ENCODE measurements around the gene LARGE1.

The LARGE1 gene

DNA sequence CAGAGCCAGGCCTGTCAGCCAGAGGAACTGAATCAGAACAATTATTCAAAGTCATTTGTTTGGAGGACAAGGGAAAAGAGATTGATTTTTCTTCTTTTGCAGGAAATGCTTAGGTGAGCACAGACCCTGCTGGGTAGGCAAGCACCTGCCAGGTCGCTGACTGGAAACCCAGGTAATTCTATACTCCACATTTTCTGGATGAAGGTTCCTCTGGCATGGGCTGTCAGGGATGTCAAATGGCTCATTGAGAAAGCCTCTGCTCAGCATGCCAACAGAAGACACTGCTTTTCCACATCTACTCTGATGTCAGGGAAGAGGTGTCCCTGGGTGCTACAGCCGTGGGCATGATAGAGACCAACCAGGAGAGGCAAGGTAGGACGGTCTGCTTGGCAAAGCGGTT is 695.4 kb downstream of the LARGE1 start:
- DNase-seq (ENCODE audit: low spot score), result no peak
